HepG2 (cell line): ENCODE measurements around the gene B4GALT3. TPM values are rescaled to one million over a fixed set of nuclear protein-coding genes. Genes with fewer than 3 reads are reported as not detected.
A peak's percentile ranks its signal among the peaks of the same experiment; 100 is the strongest.

Experiments
- ATRX ChIP-seq: sonication (generic); formaldehyde crosslinking; IDR thresholded peaks from 2 replicates; pipeline ENCODE4 v1.4.0; 2020; ENCODE audit warnings: missing genetic modification reagents, borderline replicate concordance
- KDM4B ChIP-seq: sonication (generic); formaldehyde crosslinking; IDR thresholded peaks from 2 replicates; pipeline ENCODE4 v1.4.0; 2020; ENCODE audit warnings: missing genetic modification reagents
- MAZ ChIP-seq, 2 experiments: sonication (generic) in 1 of 2; formaldehyde crosslinking in 1 of 2; IDR thresholded peaks; 2 replicates each; pipeline versions ENCODE4 v1.5.0 to v1.6.1; 2012 to 2020; ENCODE audit warnings: low read depth in 2 of 2, mild to moderate bottlenecking in 2 of 2, borderline replicate concordance in 1 of 2, improper control_type of control experiment in 1 of 2, low read length in 1 of 2, missing genetic modification reagents in 1 of 2, moderate library complexity in 1 of 2
- MNT ChIP-seq: fragments of 450-650 bp; IDR thresholded peaks from 2 replicates; pipeline ENCODE4 v1.6.1; 2016
- NFYC ChIP-seq: IDR thresholded peaks from 2 replicates; pipeline ENCODE4 v1.6.1; 2016; ENCODE audit warnings: missing genetic modification reagents, missing compliant biosample characterization
- NR1H2 ChIP-seq: sonication (generic); formaldehyde crosslinking; IDR thresholded peaks from 2 replicates; pipeline ENCODE4 v1.8.1; 2022; ENCODE audit warnings: low read depth, missing genetic modification reagents, borderline replicate concordance
- PAX8 ChIP-seq: sonication (generic); formaldehyde crosslinking; IDR thresholded peaks from 2 replicates; pipeline ENCODE4 v1.8.0; 2022; ENCODE audit warnings: mild to moderate bottlenecking, missing genetic modification reagents, borderline replicate concordance
- POLR2AphosphoS5 ChIP-seq: IDR thresholded peaks from 2 replicates; pipeline ENCODE4 v1.6.1; 2012; ENCODE audit warnings: low read depth, low read length
- SIN3A ChIP-seq: IDR thresholded peaks from 2 replicates; pipeline ENCODE4 v1.6.1; 2011; ENCODE audit warnings: low read depth, mild to moderate bottlenecking, control low read depth, low read length, borderline replicate concordance
- SRSF4 ChIP-seq: fragments of 200-400 bp; formaldehyde crosslinking; IDR thresholded peaks from one replicate; pipeline ENCODE4 v1.6.1; 2018; ENCODE audit warnings: mild to moderate bottlenecking, low read depth, low read length, moderate library complexity; ENCODE audit not compliant: poor library complexity, severe bottlenecking
- SSRP1 ChIP-seq: IDR thresholded peaks from 2 replicates; pipeline ENCODE4 v1.6.1; 2016; ENCODE audit warnings: control low read depth
- ZBTB1 ChIP-seq: sonication (generic); formaldehyde crosslinking; IDR thresholded peaks from 2 replicates; pipeline ENCODE4 v1.4.0; 2020; ENCODE audit warnings: missing genetic modification reagents, borderline replicate concordance
- ZBTB42 ChIP-seq: sonication (generic); formaldehyde crosslinking; IDR thresholded peaks from 2 replicates; pipeline ENCODE4 v1.5.0; 2020; ENCODE audit warnings: mild to moderate bottlenecking, missing genetic modification reagents
- ZNF552 ChIP-seq: sonication (generic); formaldehyde crosslinking; IDR thresholded peaks from 2 replicates; pipeline ENCODE4 v1.9.0; 2022; ENCODE audit warnings: missing genetic modification reagents, mild to moderate bottlenecking, borderline replicate concordance
- ZNF564 ChIP-seq: sonication (generic); formaldehyde crosslinking; IDR thresholded peaks from 2 replicates; pipeline ENCODE4 v1.8.1; 2023; ENCODE audit warnings: mild to moderate bottlenecking, missing genetic modification reagents
- ZNF569 ChIP-seq: sonication (generic); formaldehyde crosslinking; IDR thresholded peaks from 2 replicates; pipeline ENCODE4 v1.5.0; 2020; ENCODE audit warnings: mild to moderate bottlenecking, missing genetic modification reagents, moderate library complexity, borderline replicate concordance
- ZNF639 ChIP-seq: conservative IDR thresholded peaks from 2 replicates; pipeline ENCODE4 v1.6.1; 2018; ENCODE audit warnings: missing genetic modification reagents
- ZNF737 ChIP-seq: sonication (generic); formaldehyde crosslinking; IDR thresholded peaks from 2 replicates; pipeline ENCODE4 v1.5.0; 2020; ENCODE audit warnings: missing genetic modification reagents, mild to moderate bottlenecking, borderline replicate concordance
- ZNF773 ChIP-seq: sonication (generic); formaldehyde crosslinking; IDR thresholded peaks from 2 replicates; pipeline ENCODE4 v1.4.0; 2020; ENCODE audit warnings: missing genetic modification reagents, borderline replicate concordance
- ZNF780A ChIP-seq: sonication (generic); formaldehyde crosslinking; IDR thresholded peaks from 2 replicates; pipeline ENCODE4 v1.8.0; 2022; ENCODE audit warnings: mild to moderate bottlenecking, missing genetic modification reagents, moderate library complexity
- ZNF891 ChIP-seq: sonication (generic); formaldehyde crosslinking; IDR thresholded peaks from 2 replicates; pipeline ENCODE4 v1.5.0; 2020; ENCODE audit warnings: mild to moderate bottlenecking, missing genetic modification reagents
- ZSCAN31 ChIP-seq: sonication (generic); formaldehyde crosslinking; IDR thresholded peaks from 2 replicates; pipeline ENCODE4 v1.5.0; 2020; ENCODE audit warnings: low read depth, mild to moderate bottlenecking, missing genetic modification reagents
- polyA plus RNA-seq, 8 experiments: library from polyadenylated mRNA; depleted of rRNA in 3 of 8; stranded (reverse) in 7 of 8; unstranded in 1 of 8; fragments of >200 nt; fragmentation: Illumina TruSeq in 4 of 8; extraction: Trizol in 4 of 8; gene quantifications; 2 replicates each; pipeline versions ENCODE4 v1.2.1 to v1.2.3, GENCODE V29; 2011 to 2016; ENCODE audit warnings: low read depth in 4 of 8, missing spikeins in 1 of 8, mixed read lengths in 1 of 8; ENCODE audit not compliant: insufficient read depth in 1 of 8
- total RNA-seq, 5 experiments: library from RNA; depleted of rRNA; stranded (reverse); fragments of >200 nt; fragmentation: Illumina TruSeq; extraction: Trizol; gene quantifications; 2 replicates each; pipeline ENCODE4 v1.2.3, GENCODE V29; 2016; ENCODE audit warnings: low read depth in 1 of 5

Gene B4GALT3
- total and polyA plus RNA-seq, 2 of the 13 experiments (the other 11 are each of a cell fraction or from before 2014, with no cell fraction given), result 35.6 to 40.4 TPM

GRCh38 chr1:161201836-161202712, 24.8 kb upstream of the B4GALT3 start, which contains the start of gene NDUFS2 (continued):
- TF ChIP-seq ZNF737 (CRISPR knock-in tag) (no peak), ZNF564 (no peak), ZNF780A (CRISPR knock-in tag) (no peak), POLR2AphosphoS5 (peak; percentile 81), ZNF552 (no peak; the same call in 1 of the 2 replicates), ZBTB42 (CRISPR knock-in tag) (no peak), MAZ (IDR thresholded peaks at IDR 0.05; ENCODE audit: borderline replicate concordance, low read depth, low read length) (no peak), MAZ (CRISPR knock-in tag; IDR thresholded peaks at IDR 0.05; ENCODE audit: low read depth) (peak; percentile 67), ZNF639 (CRISPR knock-in tag) (no peak), SIN3A (no peak), NFYC (CRISPR knock-in tag) (no peak; the same call in 1 of the 2 replicates), SRSF4 (no peak), MNT (no peak), ZNF891 (CRISPR knock-in tag) (peak; percentile 83), KDM4B (CRISPR knock-in tag) (no peak), NR1H2 (CRISPR knock-in tag) (no peak), ATRX (no peak), ZSCAN31 (0 out of 2 replicates have a peak, but pooled peaks have one; percentile 64), ZNF773 (CRISPR knock-in tag) (no peak), PAX8 (no peak), SSRP1 (CRISPR knock-in tag) (no peak), ZNF569 (CRISPR knock-in tag) (no peak), ZBTB1 (no peak)
